ENCODE measurements around the gene CA14. TPM values are rescaled to one million over a fixed set of nuclear protein-coding genes. Genes with fewer than 3 reads are reported as not detected.

CA14 gene
- total RNA-seq, 1 experiment from 2014 or later: 35.3 TPM

DNA sequence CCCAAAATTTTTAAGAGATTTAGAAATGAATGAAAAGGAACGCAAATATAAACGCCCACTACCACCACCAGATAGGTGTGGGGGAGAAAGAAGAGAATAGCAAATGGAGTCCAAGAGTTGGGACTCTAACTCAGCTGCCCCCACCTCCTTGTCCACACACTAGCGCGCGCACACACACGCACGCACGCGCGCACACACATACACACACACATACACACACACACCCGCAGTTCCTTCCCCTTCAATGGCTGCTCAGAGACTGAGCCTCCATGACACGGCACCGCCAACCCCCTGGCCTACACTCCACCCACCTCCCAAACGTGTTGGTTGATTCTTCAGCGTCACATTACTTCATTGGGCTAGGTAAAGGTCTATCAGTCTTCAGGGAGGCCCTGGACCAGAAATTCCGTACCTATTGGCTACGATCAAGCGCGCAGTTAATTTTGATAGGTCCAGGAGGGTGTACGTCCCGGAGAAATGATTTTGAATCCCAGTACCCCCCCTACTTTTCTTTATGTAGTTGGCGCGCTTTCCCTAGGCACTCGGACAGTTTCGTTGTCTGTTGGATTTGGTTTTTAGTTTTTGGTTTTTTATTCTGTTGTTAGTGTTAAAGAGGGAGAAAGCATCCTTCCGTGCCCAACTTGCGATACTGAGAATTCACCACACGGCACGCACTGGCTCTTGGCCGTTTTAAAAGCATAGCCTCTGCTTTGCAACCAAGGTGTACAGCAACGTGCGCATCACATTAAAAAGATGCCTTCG, 21.5 kb upstream of the CA14 start, which contains the start of gene ANP32E (continued):
- TF ChIP-seq ZNF425 (CRISPR knock-in tag; conservative IDR thresholded peaks at IDR 0.05): no peak
- TF ChIP-seq ELF4 (CRISPR knock-in tag; IDR thresholded peaks at IDR 0.05; ENCODE audit: low read depth): no peak
- no peak for TF ChIP-seq ZNF232 (CRISPR knock-in tag; IDR thresholded peaks at IDR 0.05)
- no peak for TF ChIP-seq JAZF1 (CRISPR knock-in tag; IDR thresholded peaks at IDR 0.05)
- no peak for TF ChIP-seq PRRX2 (CRISPR knock-in tag; IDR thresholded peaks at IDR 0.05)
- no peak for TF ChIP-seq TEAD4 (CRISPR knock-in tag; IDR thresholded peaks at IDR 0.05)
- no peak for TF ChIP-seq SOX15 (CRISPR knock-in tag; IDR thresholded peaks at IDR 0.05)
- TF ChIP-seq, protein P1, sequence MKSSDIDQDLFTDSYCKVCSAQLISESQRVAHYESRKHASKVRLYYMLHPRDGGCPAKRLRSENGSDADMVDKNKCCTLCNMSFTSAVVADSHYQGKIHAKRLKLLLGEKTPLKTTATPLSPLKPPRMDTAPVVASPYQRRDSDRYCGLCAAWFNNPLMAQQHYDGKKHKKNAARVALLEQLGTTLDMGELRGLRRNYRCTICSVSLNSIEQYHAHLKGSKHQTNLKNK (CRISPR knock-in tag; IDR thresholded peaks at IDR 0.05): no peak
- TF ChIP-seq, protein P2, sequence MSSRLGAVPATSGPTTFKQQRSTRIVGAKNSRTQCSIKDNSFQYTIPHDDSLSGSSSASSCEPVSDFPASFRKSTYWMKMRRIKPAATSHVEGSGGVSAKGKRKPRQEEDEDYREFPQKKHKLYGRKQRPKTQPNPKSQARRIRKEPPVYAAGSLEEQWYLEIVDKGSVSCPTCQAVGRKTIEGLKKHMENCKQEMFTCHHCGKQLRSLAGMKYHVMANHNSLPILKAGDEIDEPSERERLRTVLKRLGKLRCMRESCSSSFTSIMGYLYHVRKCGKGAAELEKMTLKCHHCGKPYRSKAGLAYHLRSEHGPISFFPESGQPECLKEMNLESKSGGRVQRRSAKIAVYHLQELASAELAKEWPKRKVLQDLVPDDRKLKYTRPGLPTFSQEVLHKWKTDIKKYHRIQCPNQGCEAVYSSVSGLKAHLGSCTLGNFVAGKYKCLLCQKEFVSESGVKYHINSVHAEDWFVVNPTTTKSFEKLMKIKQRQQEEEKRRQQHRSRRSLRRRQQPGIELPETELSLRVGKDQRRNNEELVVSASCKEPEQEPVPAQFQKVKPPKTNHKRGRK (CRISPR knock-in tag; IDR thresholded peaks at IDR 0.05; ENCODE audit: borderline replicate concordance): no peak
- TF ChIP-seq, protein P3, sequence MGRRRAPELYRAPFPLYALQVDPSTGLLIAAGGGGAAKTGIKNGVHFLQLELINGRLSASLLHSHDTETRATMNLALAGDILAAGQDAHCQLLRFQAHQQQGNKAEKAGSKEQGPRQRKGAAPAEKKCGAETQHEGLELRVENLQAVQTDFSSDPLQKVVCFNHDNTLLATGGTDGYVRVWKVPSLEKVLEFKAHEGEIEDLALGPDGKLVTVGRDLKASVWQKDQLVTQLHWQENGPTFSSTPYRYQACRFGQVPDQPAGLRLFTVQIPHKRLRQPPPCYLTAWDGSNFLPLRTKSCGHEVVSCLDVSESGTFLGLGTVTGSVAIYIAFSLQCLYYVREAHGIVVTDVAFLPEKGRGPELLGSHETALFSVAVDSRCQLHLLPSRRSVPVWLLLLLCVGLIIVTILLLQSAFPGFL (CRISPR knock-in tag; IDR thresholded peaks at IDR 0.05; ENCODE audit: borderline replicate concordance): no peak
- no peak for TF ChIP-seq MXD4 (CRISPR knock-in tag; IDR thresholded peaks at IDR 0.05; ENCODE audit: borderline replicate concordance)
- TF ChIP-seq CREM (CRISPR knock-in tag; IDR thresholded peaks at IDR 0.05): peak; percentile 80; the same call in 1 of the 2 replicates
- TF ChIP-seq FOXJ3 (CRISPR knock-in tag; IDR thresholded peaks at IDR 0.05; ENCODE audit: borderline replicate concordance): no peak
- TF ChIP-seq RELA (CRISPR knock-in tag; IDR thresholded peaks at IDR 0.05; ENCODE audit: borderline replicate concordance): no peak
- peak; percentile 93 for TF ChIP-seq TEAD1 (CRISPR knock-in tag; IDR thresholded peaks at IDR 0.05)
- no peak for TF ChIP-seq GTF2I (CRISPR knock-in tag; conservative IDR thresholded peaks at IDR 0.05)
- TF ChIP-seq ZBTB21 (CRISPR knock-in tag; IDR thresholded peaks at IDR 0.05; ENCODE audit: borderline replicate concordance): peak; percentile 51; the same call in 1 of the 2 replicates
- TF ChIP-seq AR (CRISPR knock-in tag; IDR thresholded peaks at IDR 0.05): no peak
- no peak for TF ChIP-seq NFATC4 (CRISPR knock-in tag; IDR thresholded peaks at IDR 0.05)
- no peak for TF ChIP-seq GRHL2 (CRISPR knock-in tag; IDR thresholded peaks at IDR 0.05; ENCODE audit: insufficient replicate concordance, severe bottlenecking)
- peak; percentile 56; the same call in 1 of the 2 replicates for TF ChIP-seq ARID4B (CRISPR knock-in tag; IDR thresholded peaks at IDR 0.05; ENCODE audit: borderline replicate concordance)
- no peak for TF ChIP-seq NR2C2 (CRISPR knock-in tag; IDR thresholded peaks at IDR 0.05)
- no peak for TF ChIP-seq ZNF138 (CRISPR knock-in tag; conservative IDR thresholded peaks at IDR 0.05)
- no peak for TF ChIP-seq EMX1 (CRISPR knock-in tag; IDR thresholded peaks at IDR 0.05)
- TF ChIP-seq CDX4 (CRISPR knock-in tag; IDR thresholded peaks at IDR 0.05; ENCODE audit: borderline replicate concordance): no peak
- TF ChIP-seq NFE2L1 (CRISPR knock-in tag; IDR thresholded peaks at IDR 0.05): peak; percentile 94
- TF ChIP-seq ZNF219 (CRISPR knock-in tag; IDR thresholded peaks at IDR 0.05; ENCODE audit: borderline replicate concordance): no peak

Data from WTC11 (cell line).